ENCODE measurements around the gene PRR19. TPM values are rescaled to one million over a fixed set of nuclear protein-coding genes. Genes with fewer than 3 reads are reported as not detected.

Gene PRR19
- total RNA-seq, 2 experiments from 2014 or later: 0.16 TPM; not detected in 1

- TF ChIP-seq CTCF (IDR thresholded peaks at IDR 0.05): no peak
- intact Hi-C loops (cut with DNase I, micrococcal nuclease): no loop called here
- DNase-seq (no peak), ATAC-seq (ENCODE audit: poor library complexity) (no peak)
- no peaks in the 10 kb centered on the region for H3K27me3 Mint-ChIP-seq
- CTCF ChIA-PET: no interaction called here
- H3K36me3 ChIP-seq (ENCODE audit: insufficient read depth, low read length): peaks cover 58% of the 10 kb centered on the region
- H3K36me3 Mint-ChIP-seq (ENCODE audit: low read depth): peaks cover 62% of the 10 kb centered on the region
- peaks cover 29% of the 10 kb centered on the region for H3K4me1 ChIP-seq (ENCODE audit: insufficient read depth, low read length)
- no peak overlapping the region for H3K27ac Mint-ChIP-seq
- H3K4me3 Mint-ChIP-seq: no peak overlapping the region
- no peaks in the 10 kb centered on the region for H3K9me3 ChIP-seq (ENCODE audit: control insufficient read depth in 1 of 2, insufficient read depth in 1 of 2, low read length in 2 of 2)
- no peaks in the 10 kb centered on the region for H3K27me3 ChIP-seq (ENCODE audit: control insufficient read depth in 1 of 2, insufficient read depth in 2 of 2, low read length in 2 of 2)
- H3K9me3 Mint-ChIP-seq: no peaks in the 10 kb centered on the region
- no peak overlapping the region for H3K4me3 ChIP-seq (ENCODE audit: low read length)
- no peak overlapping the region for H3K27ac ChIP-seq (ENCODE audit: low read depth in 1 of 2, low read length in 2 of 2)
- peaks cover 15% of the 10 kb centered on the region for H3K4me1 Mint-ChIP-seq (ENCODE audit: low read depth)
- POLR2A ChIA-PET: no interaction called here
Measured at GRCh38 chr19:42293948-42294347, 8.0 kb upstream of the PRR19 start.

- no peaks in the 10 kb centered on the region for H3K9me3 Mint-ChIP-seq
- no peak for TF ChIP-seq CTCF (IDR thresholded peaks at IDR 0.05)
- no peak overlapping the region for H3K4me3 ChIP-seq (ENCODE audit: low read length)
- intact Hi-C loops (cut with DNase I, micrococcal nuclease): loop anchor here in 1 of 2 experiments (5.0 kb wide), 1 partner anchor 112 kb away; no protein-coding TSS in a partner anchor
- peaks cover 57% of the 10 kb centered on the region for H3K36me3 Mint-ChIP-seq (ENCODE audit: low read depth)
- ChIA-PET POLR2A (interaction anchor here (0.7 to 1.3 kb wide), 2 partner anchors 10 to 44 kb away, joined by 3 read pairs; no protein-coding TSS in a partner anchor), CTCF (interaction anchor here (1.3 to 2.0 kb wide), 2 partner anchors 50 to 52 kb away, joined by 3 to 11 read pairs; partner anchors contain the start of gene GSK3A)
- DNase-seq: peak in 1 of 14 experiments; percentile 41
- H3K9me3 ChIP-seq (ENCODE audit: control insufficient read depth in 1 of 2, insufficient read depth in 1 of 2, low read length in 2 of 2): no peaks in the 10 kb centered on the region
- peaks cover 51% of the 10 kb centered on the region for H3K36me3 ChIP-seq (ENCODE audit: insufficient read depth, low read length)
- H3K4me1 ChIP-seq (ENCODE audit: insufficient read depth, low read length): peaks cover 29% of the 10 kb centered on the region
- no peaks in the 10 kb centered on the region for H3K27me3 ChIP-seq (ENCODE audit: control insufficient read depth in 1 of 2, insufficient read depth in 2 of 2, low read length in 2 of 2)
- peak overlapping the region; percentile 20 for H3K4me3 Mint-ChIP-seq
- H3K27ac ChIP-seq (ENCODE audit: low read depth in 1 of 2, low read length in 2 of 2): no peak overlapping the region
- peaks cover 15% of the 10 kb centered on the region for H3K4me1 Mint-ChIP-seq (ENCODE audit: low read depth)
- H3K27me3 Mint-ChIP-seq: no peaks in the 10 kb centered on the region
- ATAC-seq (ENCODE audit: poor library complexity): no peak
- H3K27ac Mint-ChIP-seq: no peak overlapping the region
Measured at GRCh38 chr19:42294471-42295137, 7.3 kb upstream of the PRR19 start.

- peaks cover 44% of the 10 kb centered on the region for H3K36me3 ChIP-seq (ENCODE audit: insufficient read depth, low read length)
- peaks cover 29% of the 10 kb centered on the region for H3K4me1 ChIP-seq (ENCODE audit: insufficient read depth, low read length)
- no peak for ATAC-seq (ENCODE audit: poor library complexity)
- Mint-ChIP-seq H3K4me1 (ENCODE audit: low read depth) (peaks cover 15% of the 10 kb centered on the region), H3K27ac (peak overlapping the region; percentile 28), H3K4me3 (no peak overlapping the region), H3K9me3 (no peaks in the 10 kb centered on the region), H3K36me3 (ENCODE audit: low read depth) (peaks cover 53% of the 10 kb centered on the region), H3K27me3 (no peaks in the 10 kb centered on the region)
- ChIA-PET CTCF (interaction anchor here (0.7 to 2.0 kb wide), 6 partner anchors 16 to 187 kb away, joined by 3 to 11 read pairs (median 3); partner anchors contain the start of genes GSK3A and TMEM145), POLR2A (interaction anchor here (1.3 kb wide), 1 partner anchor 44 kb away, joined by 3 read pairs; no protein-coding TSS in a partner anchor)
- no peaks in the 10 kb centered on the region for H3K27me3 ChIP-seq (ENCODE audit: control insufficient read depth in 1 of 2, insufficient read depth in 2 of 2, low read length in 2 of 2)
- intact Hi-C loops (cut with DNase I, micrococcal nuclease): loop anchor here in 1 of 2 experiments (5.0 kb wide), 1 partner anchor 113 kb away; no protein-coding TSS in a partner anchor
- no peak overlapping the region for H3K27ac ChIP-seq (ENCODE audit: low read depth in 1 of 2, low read length in 2 of 2)
- DNase-seq: no peak
- no peak overlapping the region for H3K4me3 ChIP-seq (ENCODE audit: low read length)
- H3K9me3 ChIP-seq (ENCODE audit: control insufficient read depth in 1 of 2, insufficient read depth in 1 of 2, low read length in 2 of 2): no peaks in the 10 kb centered on the region
- no peak for TF ChIP-seq CTCF (IDR thresholded peaks at IDR 0.05)
Measured at GRCh38 chr19:42295342-42295741, 6.6 kb upstream of the PRR19 start.

All from CD4-positive, alpha-beta T cell (primary cell).